IPS DF 4.7 (cell line): ENCODE data around the gene NKAIN4.

Experiments
- DNase-seq: peaks from one replicate; pipeline ENCODE4 v3.0.0-alpha.2; 2013; ENCODE audit warnings: low spot score; ENCODE audit errors: extremely low read depth

The NKAIN4 gene

GRCh38 chr20:63196768-63197470 is 57.3 kb downstream of the NKAIN4 start:
- DNase-seq, result no peak

GRCh38 chr20:63194797-63195173 is 59.5 kb downstream of the NKAIN4 start:
- no peak for DNase-seq

GRCh38 chr20:63194007-63194796 is 60.1 kb downstream of the NKAIN4 start:
- DNase-seq, result no peak

- DNase-seq, result no peak
These were observed 61.5 kb downstream of the NKAIN4 start for GRCh38 chr20:63192721-63193120.

GRCh38 chr20:63191400-63191799 is 62.9 kb downstream of the NKAIN4 start:
- no peak for DNase-seq

GRCh38 chr20:63190828-63191227 is 63.4 kb downstream of the NKAIN4 start:
- DNase-seq, result no peak
